RWPE1 (cell line): Measurements from ENCODE around the gene CCS.

ENCODE experiments used
- CTCF ChIA-PET: fragments of 350-600 bp; sonication (Branson Sonifier 250); formaldehyde crosslinking; extraction: SDS; loops from one replicate; lab custom pipeline; 2021; lab: Yijun Ruan, JAX
- POLR2A ChIA-PET: fragments of 400-600 bp; formaldehyde crosslinking; extraction: SDS; loops from one replicate; lab custom pipeline; 2020; ENCODE audit warnings: antibody characterized with exemption; ENCODE audit not compliant: low non-redundant PET; lab: Yijun Ruan, JAX
- DNase-seq: peaks from one replicate; pipeline ENCODE4 v3.0.0; 2012; ENCODE audit warnings: low spot score
- H3K27ac ChIP-seq: fragments of 450-650 bp; 2 replicates; pipeline ENCODE4 v1.5.1; 2017
- TF ChIP-seq, protein P1 (sequence below): fragments of 450-650 bp; conservative IDR thresholded peaks from 2 replicates; pipeline ENCODE4 v1.5.1; 2017; ENCODE audit warnings: low read depth, mild to moderate bottlenecking

Gene CCS

DNA sequence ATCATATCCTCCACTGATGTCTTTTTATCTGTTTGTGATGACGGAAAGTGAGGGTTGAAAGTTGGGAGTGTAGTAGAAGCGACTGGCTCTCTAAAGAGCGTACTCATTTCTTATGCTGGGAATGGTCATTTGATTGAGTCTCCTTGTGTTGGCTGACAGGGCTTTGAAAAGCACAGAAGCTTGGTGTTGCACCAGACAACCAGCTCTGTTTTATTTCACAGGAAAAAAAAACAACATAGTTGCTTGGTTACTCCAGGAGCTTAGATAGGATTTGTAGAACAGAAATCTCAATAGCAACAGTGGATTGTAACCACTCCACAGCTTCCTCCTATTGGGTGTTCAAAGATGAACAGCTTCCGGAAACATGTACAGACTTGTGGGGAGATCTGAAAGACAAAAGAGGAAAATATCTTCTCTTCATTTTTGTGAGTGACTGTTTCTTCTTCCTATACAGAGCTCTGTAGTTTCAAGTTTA lies 26.1 kb downstream of the CCS start:
- ChIA-PET CTCF (interaction anchor here (1.3 kb wide), 1 partner anchor 27 kb away, joined by 10 read pairs; the partner anchor contains the start of gene CCDC87), POLR2A (interaction anchor here (0.5 to 0.9 kb wide), 4 partner anchors 27 to 755 kb away, joined by 3 to 5 read pairs (median 3); partner anchors contain the start of gene CCDC87)
- TF ChIP-seq, protein P1, sequence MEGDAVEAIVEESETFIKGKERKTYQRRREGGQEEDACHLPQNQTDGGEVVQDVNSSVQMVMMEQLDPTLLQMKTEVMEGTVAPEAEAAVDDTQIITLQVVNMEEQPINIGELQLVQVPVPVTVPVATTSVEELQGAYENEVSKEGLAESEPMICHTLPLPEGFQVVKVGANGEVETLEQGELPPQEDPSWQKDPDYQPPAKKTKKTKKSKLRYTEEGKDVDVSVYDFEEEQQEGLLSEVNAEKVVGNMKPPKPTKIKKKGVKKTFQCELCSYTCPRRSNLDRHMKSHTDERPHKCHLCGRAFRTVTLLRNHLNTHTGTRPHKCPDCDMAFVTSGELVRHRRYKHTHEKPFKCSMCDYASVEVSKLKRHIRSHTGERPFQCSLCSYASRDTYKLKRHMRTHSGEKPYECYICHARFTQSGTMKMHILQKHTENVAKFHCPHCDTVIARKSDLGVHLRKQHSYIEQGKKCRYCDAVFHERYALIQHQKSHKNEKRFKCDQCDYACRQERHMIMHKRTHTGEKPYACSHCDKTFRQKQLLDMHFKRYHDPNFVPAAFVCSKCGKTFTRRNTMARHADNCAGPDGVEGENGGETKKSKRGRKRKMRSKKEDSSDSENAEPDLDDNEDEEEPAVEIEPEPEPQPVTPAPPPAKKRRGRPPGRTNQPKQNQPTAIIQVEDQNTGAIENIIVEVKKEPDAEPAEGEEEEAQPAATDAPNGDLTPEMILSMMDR, result no peak

DNA sequence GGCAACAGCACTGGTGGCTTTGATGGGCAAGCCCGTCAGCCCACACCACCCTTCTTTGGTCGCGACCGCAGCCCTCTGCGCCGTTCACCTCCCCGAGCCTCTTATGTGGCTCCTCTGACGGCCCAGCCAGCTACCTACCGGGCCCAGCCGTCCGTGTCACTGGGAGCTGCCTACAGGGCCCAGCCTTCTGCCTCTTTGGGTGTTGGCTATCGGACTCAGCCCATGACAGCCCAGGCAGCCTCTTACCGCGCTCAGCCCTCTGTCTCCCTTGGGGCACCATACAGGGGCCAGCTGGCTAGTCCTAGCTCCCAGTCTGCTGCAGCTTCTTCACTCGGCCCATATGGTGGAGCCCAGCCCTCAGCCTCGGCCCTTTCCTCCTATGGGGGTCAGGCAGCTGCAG lies 31.5 kb downstream of the CCS start:
- TF ChIP-seq, protein P1, result no peak
- DNase-seq, result no peak
- no peak overlapping the region for H3K27ac ChIP-seq
- ChIA-PET POLR2A (no interaction called here), CTCF (no interaction called here)

More for the DNA sequence above, 26.1 kb downstream of the CCS start:
- peak overlapping the region; percentile 70 for H3K27ac ChIP-seq
- DNase-seq, result peak; percentile 74

DNA sequence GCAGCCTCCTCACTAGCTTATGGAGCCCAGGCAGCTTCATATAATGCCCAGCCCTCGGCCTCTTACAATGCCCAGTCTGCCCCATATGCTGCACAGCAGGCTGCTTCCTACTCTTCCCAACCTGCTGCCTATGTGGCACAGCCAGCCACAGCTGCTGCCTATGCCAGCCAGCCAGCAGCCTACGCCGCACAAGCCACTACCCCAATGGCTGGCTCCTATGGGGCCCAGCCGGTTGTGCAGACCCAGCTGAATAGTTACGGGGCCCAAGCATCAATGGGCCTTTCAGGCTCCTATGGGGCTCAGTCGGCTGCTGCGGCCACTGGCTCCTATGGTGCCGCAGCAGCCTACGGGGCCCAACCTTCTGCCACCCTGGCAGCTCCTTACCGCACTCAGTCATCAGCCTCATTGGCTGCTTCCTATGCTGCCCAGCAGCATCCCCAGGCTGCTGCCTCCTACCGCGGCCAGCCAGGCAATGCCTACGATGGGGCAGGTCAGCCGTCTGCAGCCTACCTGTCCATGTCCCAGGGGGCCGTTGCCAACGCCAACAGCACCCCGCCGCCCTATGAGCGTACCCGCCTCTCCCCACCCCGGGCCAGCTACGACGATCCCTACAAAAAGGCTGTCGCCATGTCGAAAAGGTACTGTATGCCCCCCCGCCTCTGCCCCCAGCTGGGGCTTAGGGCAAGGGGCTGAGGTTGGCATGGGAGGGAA lies 32.2 kb downstream of the CCS start:
- ChIA-PET CTCF (interaction anchor here (0.6 kb wide), 1 partner anchor 91 kb away, joined by 7 read pairs; no protein-coding TSS in a partner anchor), POLR2A (no interaction called here)
- H3K27ac ChIP-seq, result no peak overlapping the region
- no peak for DNase-seq
- TF ChIP-seq, protein P1, result no peak

DNA sequence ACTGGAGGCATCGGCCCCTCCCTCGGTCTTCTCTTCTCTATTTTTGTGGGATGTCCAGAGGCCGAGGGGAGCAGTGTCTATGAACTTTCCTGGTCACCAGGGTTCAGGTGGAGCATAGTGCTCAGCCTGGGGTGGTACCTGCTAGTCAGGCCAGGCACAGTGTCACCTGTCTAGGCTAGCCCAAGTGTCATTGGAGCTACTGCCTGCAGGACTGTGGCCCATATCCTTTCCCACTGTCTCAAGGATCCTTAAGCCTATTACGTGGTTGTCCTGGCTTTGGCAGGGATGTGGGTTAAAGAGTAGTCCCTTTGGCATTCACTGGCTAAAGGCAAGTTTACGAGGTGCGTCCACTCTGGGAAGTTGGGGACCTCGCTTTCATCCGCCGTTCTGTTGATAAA lies 32.8 kb downstream of the CCS start:
- CTCF ChIA-PET, result interaction anchor here (0.6 kb wide), 1 partner anchor 91 kb away, joined by 7 read pairs; no protein-coding TSS in a partner anchor
- no peak for DNase-seq
- POLR2A ChIA-PET, result no interaction called here
- TF ChIP-seq, protein P1, result no peak
- no peak overlapping the region for H3K27ac ChIP-seq

DNA sequence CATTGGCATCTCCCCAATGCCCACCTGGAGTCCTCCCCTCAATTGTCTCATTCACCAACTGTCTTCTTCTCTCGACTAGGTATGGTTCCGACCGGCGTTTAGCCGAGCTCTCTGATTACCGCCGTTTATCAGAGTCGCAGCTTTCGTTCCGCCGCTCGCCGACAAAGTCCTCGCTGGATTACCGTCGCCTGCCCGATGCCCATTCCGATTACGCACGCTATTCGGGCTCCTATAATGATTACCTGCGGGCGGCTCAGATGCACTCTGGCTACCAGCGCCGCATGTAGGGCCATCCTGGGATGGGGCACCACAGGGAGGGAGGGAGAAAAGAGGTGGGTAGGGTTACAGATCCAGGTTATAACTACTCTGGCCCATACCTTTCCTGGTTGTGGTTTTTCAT lies 33.4 kb downstream of the CCS start:
- ChIA-PET POLR2A (no interaction called here), CTCF (no interaction called here)
- TF ChIP-seq, protein P1, result no peak

DNA sequence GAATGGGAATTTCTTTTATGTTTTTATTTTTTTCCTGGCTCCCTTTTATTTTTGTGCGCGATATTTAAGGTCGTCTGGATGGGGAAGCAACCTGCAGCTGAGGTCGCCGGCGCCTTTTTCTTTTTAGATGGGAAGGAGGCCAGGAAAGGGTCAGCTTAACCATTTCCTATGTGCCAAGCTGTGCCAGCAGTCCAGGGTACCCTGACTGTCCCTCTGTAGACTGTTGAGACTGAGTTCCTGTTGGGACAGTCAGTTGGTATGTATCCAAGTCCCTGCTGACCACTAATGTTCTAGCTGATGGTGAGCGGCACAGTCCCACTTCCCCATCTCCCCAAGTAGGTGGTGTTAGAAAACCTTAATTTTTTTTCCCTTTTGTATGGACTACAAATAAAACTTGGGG lies 33.9 kb downstream of the CCS start:
- ChIA-PET POLR2A (no interaction called here), CTCF (interaction anchor here (0.5 kb wide), 1 partner anchor 10 kb away, joined by 3 read pairs; the partner anchor contains the start of gene RBM14)
- TF ChIP-seq, protein P1, result no peak
- no peak for DNase-seq
- H3K27ac ChIP-seq, result no peak overlapping the region

More for the DNA sequence above, 33.4 kb downstream of the CCS start:
- DNase-seq, result no peak
- H3K27ac ChIP-seq, result no peak overlapping the region
